IPS-18a (cell line): ENCODE results near the gene KRTAP10-3.
"Not testable (repeated sequence)": the region's sequence is repeated elsewhere in the genome, so short reads cannot be mapped to it uniquely, and the experiment has no call there.

Source experiments
- H3K27ac ChIP-seq: one replicate; pipeline ENCODE4 v1.5.1; 2013; ENCODE audit warnings: low read length
- H3K27me3 ChIP-seq: one replicate; pipeline ENCODE4 v1.6.1; 2013; ENCODE audit warnings: mild to moderate bottlenecking, low read length; ENCODE audit not compliant: control insufficient read depth, insufficient read depth
- H3K36me3 ChIP-seq: one replicate; pipeline ENCODE4 v1.6.1; 2013; ENCODE audit warnings: low read depth, low read length; ENCODE audit not compliant: control insufficient read depth
- H3K4me1 ChIP-seq: one replicate; pipeline ENCODE4 v1.6.1; 2013; ENCODE audit warnings: low read depth, low read length; ENCODE audit not compliant: control insufficient read depth
- H3K4me3 ChIP-seq: one replicate; pipeline ENCODE4 v1.5.1; 2013; ENCODE audit warnings: low read length
- H3K9ac ChIP-seq: one replicate; pipeline ENCODE4 v1.6.1; 2013; ENCODE audit warnings: mild to moderate bottlenecking, low read length, moderate library complexity
- H3K9me3 ChIP-seq: one replicate; pipeline ENCODE4 v1.6.1; 2013; ENCODE audit warnings: low read depth, low read length; ENCODE audit not compliant: control insufficient read depth

The KRTAP10-3 gene

DNA sequence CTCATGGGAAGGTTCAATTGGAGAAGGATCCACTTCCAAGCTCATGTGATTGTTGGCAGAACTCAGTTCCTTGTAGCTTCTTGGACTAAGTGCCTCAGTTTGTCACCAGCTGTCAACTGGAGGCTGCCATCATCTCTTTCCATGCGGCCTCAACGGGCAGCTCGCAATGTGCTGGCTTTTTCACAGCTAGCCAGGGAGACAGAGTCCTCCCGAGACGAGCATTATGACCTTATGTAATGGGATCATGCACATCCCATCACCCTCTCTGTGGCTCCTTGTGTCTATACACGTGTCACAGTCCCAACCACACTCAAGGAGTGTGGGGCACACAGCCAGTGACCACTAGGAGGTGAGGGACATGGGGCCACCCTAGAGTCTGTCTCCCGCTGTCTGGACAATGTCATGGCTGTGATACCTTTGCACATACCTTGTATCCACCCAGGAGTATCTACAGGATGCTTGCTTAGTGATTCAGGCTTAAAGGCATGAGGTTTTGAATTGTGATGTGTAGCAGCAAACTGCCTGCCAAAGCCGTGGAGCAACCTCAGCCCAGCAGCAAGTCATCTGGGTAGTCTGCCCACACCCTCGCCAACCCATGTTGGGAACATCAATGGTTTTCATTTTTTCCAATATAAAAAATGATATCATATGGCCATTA lies 37.6 kb upstream of the KRTAP10-3 start:
- Histone ChIP-seq H3K36me3 (no peaks in the 10 kb centered on the region), H3K4me3 (no peak overlapping the region), H3K27me3 (no peaks in the 10 kb centered on the region), H3K9me3 (no peaks in the 10 kb centered on the region), H3K4me1 (peaks cover 25% of the 10 kb centered on the region), H3K27ac (no peak overlapping the region), H3K9ac (no peak overlapping the region)

GRCh38 chr21:44595524-44595923 lies 36.9 kb upstream of the KRTAP10-3 start:
- H3K27ac ChIP-seq = no peak overlapping the region
- H3K36me3 ChIP-seq = no peaks in the 10 kb centered on the region
- H3K27me3 ChIP-seq = no peaks in the 10 kb centered on the region
- H3K9ac ChIP-seq = no peak overlapping the region
- peaks cover 25% of the 10 kb centered on the region for H3K4me1 ChIP-seq
- no peaks in the 10 kb centered on the region for H3K9me3 ChIP-seq
- no peak overlapping the region for H3K4me3 ChIP-seq

GRCh38 chr21:44594406-44594916 lies 35.9 kb upstream of the KRTAP10-3 start:
- no peak overlapping the region for H3K9ac ChIP-seq
- no peak overlapping the region for H3K4me3 ChIP-seq
- no peaks in the 10 kb centered on the region for H3K9me3 ChIP-seq
- H3K36me3 ChIP-seq = no peaks in the 10 kb centered on the region
- H3K27me3 ChIP-seq = no peaks in the 10 kb centered on the region
- H3K4me1 ChIP-seq = peaks cover 25% of the 10 kb centered on the region
- H3K27ac ChIP-seq = no peak overlapping the region

DNA sequence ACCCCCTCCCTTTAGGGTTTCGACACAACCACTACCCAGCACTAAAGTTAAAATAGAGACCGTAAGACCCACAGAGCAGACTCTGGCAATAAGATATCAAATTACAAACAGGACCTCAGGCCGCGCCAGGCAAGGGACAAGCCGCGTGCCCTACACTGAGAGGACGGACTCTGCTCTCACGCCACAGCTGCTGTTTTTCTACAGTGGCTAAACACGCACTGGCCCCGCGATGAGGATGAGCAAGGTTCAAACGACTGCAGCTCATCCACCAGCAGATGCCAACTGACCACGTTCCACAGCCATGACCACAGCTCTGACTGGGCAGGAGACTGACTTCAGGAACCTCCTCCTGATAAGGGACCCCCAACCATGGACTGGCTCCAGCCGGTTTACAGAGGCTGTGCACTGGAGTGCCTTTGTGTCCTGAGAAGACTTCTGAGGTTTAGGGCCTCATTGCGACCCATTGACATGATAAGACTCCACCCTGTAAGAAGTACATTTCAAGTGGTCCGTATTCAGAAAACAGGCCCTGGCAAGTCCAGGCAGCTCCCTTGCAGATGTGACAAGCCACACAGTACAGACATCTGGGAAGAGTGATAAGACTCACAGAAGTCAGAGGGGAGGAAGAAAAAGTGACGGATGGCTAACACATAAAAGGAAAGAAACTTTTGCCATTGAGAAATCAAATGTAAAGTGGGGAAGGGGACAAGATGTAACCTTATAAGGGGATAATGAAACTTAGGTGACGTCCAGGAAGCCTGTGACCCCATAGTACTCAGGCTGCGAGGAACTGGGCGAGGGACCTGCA lies 35.2 kb upstream of the KRTAP10-3 start:
- Histone ChIP-seq H3K9me3 (no peaks in the 10 kb centered on the region), H3K9ac (no peak overlapping the region), H3K27ac (no peak overlapping the region), H3K4me1 (peaks cover 25% of the 10 kb centered on the region), H3K27me3 (no peaks in the 10 kb centered on the region), H3K4me3 (no peak overlapping the region), H3K36me3 (no peaks in the 10 kb centered on the region)

GRCh38 chr21:44592446-44593311 lies 34.1 kb upstream of the KRTAP10-3 start, which contains the start of gene KRTAP10-6:
Gene KRTAP10-6, minus strand, starts transcription at chr21:44592505. Its CDS starts 21 bp downstream, at chr21:44592484.
- Histone ChIP-seq H3K9ac (no peak within 1 kb of the TSS), H3K27me3 (no peaks in the 10 kb centered on the region), H3K9me3 (no peaks in the 10 kb centered on the region), H3K4me3 (no peak within 1 kb of the TSS), H3K36me3 (no peaks in the 10 kb centered on the region), H3K27ac (no peak within 1 kb of the TSS), H3K4me1 (peaks cover 17% of the 10 kb centered on the region)

- H3K36me3 ChIP-seq, H3K4me3 ChIP-seq, H3K9ac ChIP-seq, H3K9me3 ChIP-seq, H3K27ac ChIP-seq, H3K27me3 ChIP-seq: not testable (repeated sequence)
- peaks cover 17% of the 10 kb centered on the region for H3K4me1 ChIP-seq
Observed at GRCh38 chr21:44591801-44592130, 33.2 kb upstream of the KRTAP10-3 start.

DNA sequence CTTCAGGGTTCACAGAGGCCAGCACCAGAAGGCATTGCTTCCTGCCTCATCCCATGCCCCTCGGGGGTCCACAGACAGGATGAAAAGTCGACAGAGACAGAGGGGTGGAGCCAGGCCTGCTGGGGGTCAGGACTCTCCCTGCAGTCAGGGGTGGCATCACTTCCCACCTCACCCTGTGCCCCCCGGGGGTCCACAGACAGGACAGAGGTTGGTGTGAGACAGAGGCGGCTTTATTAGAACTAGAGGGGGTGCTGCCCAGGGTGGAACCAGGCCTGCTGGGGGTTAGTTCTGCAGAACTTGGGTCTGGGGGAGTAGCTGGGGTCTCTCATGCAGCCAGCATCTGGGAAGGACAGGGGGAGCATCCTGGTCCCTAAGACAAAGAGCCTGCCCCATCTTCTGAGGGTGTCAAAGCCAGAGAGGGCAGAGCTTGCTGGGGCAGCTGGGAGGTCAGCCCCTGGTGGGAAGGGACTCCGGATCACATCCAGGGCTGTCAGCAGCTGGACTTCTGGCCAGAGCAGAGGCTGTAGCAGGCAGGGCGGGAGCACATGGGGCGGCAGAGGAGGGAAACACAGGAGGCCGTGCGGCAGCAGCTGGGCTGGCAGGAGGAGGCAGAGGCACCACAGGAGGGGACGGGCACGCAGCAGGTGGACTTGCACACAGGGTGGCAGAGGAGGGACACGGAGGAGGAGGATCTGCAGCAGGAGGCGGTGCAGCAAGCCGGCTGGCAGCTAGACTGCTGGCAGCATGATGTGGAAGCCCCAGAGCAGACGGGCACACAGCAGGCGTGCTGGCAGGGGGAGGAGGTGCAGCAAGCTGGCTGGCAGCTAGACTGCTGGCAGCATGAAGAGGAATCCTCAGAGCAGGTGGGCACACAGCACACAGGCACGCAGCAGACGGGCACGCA lies 32.6 kb upstream of the KRTAP10-3 start:
- H3K9me3 ChIP-seq, H3K27me3 ChIP-seq, H3K4me3 ChIP-seq, H3K36me3 ChIP-seq, H3K9ac ChIP-seq, H3K27ac ChIP-seq: not testable (repeated sequence)
- peaks cover 17% of the 10 kb centered on the region for H3K4me1 ChIP-seq

DNA sequence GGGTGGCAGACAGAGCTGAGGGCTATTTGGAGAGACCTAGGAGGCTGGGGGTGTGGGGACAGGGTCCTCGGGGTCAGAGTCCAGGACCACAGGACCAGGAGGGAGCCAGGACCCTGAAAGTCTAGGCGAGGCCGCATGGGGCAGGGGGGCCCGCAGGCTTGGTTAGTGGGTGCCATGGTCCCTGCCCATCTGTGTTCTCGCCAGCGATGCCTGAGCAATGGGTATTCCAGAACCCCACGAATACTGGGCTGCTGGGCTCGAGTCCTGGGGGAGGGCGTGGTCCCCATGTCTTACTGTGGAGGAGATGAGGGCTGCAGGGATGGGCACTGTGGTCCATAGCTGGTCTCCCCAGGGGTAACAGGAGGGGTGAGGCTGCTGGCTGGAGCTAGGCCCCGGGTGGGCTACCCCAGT lies 31.7 kb upstream of the KRTAP10-3 start:
- Histone ChIP-seq H3K9ac (no peak overlapping the region), H3K27ac (no peak overlapping the region), H3K4me3 (no peak overlapping the region), H3K27me3 (no peaks in the 10 kb centered on the region), H3K36me3 (no peaks in the 10 kb centered on the region), H3K9me3 (no peaks in the 10 kb centered on the region), H3K4me1 (peaks cover 17% of the 10 kb centered on the region)

GRCh38 chr21:44589586-44590305 lies 31.2 kb upstream of the KRTAP10-3 start:
- no peak overlapping the region for H3K27ac ChIP-seq
- peaks cover 17% of the 10 kb centered on the region for H3K4me1 ChIP-seq
- no peak overlapping the region for H3K9ac ChIP-seq
- no peaks in the 10 kb centered on the region for H3K9me3 ChIP-seq
- no peaks in the 10 kb centered on the region for H3K36me3 ChIP-seq
- H3K4me3 ChIP-seq = no peak overlapping the region
- H3K27me3 ChIP-seq = no peaks in the 10 kb centered on the region

DNA sequence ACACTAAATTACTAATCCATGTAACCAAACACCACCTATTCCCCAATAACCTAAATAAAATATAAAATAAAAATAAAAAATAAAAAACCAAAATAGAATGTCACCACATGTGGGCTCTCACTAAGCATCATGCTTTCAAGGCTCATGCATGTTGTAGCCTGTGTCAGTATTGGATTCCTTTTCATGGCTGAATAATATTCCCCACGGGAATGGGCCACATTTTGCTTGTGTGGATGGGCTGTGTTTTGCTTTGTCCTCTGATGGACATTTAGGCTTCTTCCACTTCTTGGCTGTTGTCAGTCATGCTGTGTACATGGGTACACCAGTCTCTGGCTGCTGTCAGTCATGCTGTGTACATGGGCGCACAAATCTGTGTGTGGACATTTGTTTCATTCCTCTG lies 30.5 kb upstream of the KRTAP10-3 start:
- Histone ChIP-seq H3K4me1 (peaks cover 17% of the 10 kb centered on the region), H3K27ac (no peak overlapping the region), H3K9me3 (no peaks in the 10 kb centered on the region), H3K36me3 (no peaks in the 10 kb centered on the region), H3K4me3 (no peak overlapping the region), H3K9ac (no peak overlapping the region), H3K27me3 (no peaks in the 10 kb centered on the region)
